Heart left ventricle (tissue), 13 donors: ENCODE data around the gene USH1C.

Source experiments
- POLR2A ChIP-seq, 2 donors: fragments of 450-650 bp; IDR thresholded peaks; one replicate each; pipeline ENCODE4 v1.6.1; 2017; ENCODE audit warnings: antibody characterized with exemption in 2 of 2, mild to moderate bottlenecking in 2 of 2, moderate library complexity in 2 of 2
- TF ChIP-seq, protein P1 (sequence below), 12 donors: fragments of 200-600 bp; sonication (generic) in 4 of 12; IDR thresholded peaks; one replicate each; pipeline versions ENCODE4 v1.5.0 to v1.8.0; 2018 to 2022; ENCODE audit warnings: antibody characterized with exemption in 12 of 12, mild to moderate bottlenecking in 5 of 12
- donor health status: ischemic (EF 13 %, LVEDD 7.1; RV severe dilation, severe dysfunction).
- donor health status: DM: no; HTN: yes; CAD: no.
- donor health status: DM: no; HTN: no; CAD: no.
- donor health status: ischemic (EF 25% LVEDD 6.9; RV normal size, moderate dysfunction).
- donor health status: ischemic (EF 25% LVEDD 5.7; RV mildly dilated, moderate dysfunction).
- donor health status: ischemic (EF 35%, LVEDD 5.7; RV mildly dilated, moderate dysfunction).
- donor health status: nonischemic (EF 11% LVEDD 7.7; RV severe dilation, severe dysfunction).
- donor health status: DM: yes; HTN: yes; CAD: no.
- donor health status: PGD.
- donor health status: ischemic (EF 29% LVEDD 5.4; RV normal size, mild dysfunction).
- donor health status: nonischemic (EF 23%, LVEDD 6.1; RV moderate dilation, normal function).

DNA sequence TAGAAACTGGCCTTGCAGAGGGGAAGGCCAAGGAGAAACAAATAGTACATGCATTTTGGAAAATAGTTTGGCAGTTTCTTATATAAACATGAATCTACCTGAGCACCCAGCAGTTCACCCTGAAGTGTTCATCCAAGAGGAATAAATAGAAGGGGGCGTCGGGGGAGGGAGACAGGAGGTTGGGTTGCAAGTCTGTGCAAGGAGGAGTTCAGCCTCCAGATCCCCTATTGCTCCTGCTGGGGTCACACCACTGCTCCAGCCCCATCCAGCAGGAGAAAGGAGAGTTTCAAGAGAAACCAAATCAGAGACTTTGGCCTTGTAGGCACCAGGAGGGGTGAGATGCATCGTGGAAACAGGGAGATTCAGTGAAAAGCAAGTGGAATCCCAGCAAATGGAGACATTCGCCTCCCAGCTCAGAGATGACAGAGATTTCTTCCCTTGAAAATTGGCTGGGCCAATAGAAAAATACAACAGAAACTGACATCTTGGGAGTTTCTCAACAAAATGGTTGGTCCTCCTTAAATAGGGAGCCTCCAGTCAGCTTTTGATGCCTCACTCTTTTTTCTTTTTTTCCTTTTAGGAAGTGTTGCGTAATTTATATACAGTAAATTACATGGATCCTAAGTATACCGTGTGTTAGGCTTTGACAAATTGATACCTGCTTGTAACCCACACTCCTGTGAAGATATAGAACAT is 37.0 kb upstream of the USH1C start:
- TF ChIP-seq, protein P1, sequence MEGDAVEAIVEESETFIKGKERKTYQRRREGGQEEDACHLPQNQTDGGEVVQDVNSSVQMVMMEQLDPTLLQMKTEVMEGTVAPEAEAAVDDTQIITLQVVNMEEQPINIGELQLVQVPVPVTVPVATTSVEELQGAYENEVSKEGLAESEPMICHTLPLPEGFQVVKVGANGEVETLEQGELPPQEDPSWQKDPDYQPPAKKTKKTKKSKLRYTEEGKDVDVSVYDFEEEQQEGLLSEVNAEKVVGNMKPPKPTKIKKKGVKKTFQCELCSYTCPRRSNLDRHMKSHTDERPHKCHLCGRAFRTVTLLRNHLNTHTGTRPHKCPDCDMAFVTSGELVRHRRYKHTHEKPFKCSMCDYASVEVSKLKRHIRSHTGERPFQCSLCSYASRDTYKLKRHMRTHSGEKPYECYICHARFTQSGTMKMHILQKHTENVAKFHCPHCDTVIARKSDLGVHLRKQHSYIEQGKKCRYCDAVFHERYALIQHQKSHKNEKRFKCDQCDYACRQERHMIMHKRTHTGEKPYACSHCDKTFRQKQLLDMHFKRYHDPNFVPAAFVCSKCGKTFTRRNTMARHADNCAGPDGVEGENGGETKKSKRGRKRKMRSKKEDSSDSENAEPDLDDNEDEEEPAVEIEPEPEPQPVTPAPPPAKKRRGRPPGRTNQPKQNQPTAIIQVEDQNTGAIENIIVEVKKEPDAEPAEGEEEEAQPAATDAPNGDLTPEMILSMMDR (IDR thresholded peaks at IDR 0.05), result no peak
- TF ChIP-seq POLR2A (IDR thresholded peaks at IDR 0.05), result no peak
